ENCODE data around the gene BCL2L13.

The BCL2L13 gene

GRCh38 chr22:17638432-17639246 lies at the start of gene BCL2L13:
TSS of gene BCL2L13 (plus strand) at chr22:17638757. CDS start at chr22:17655712, 16,955 bp downstream.
- DNase-seq: peak; percentile 46 to 95 (median 83)

GRCh38 chr22:17589810-17590375 lies 48.7 kb upstream of the BCL2L13 start:
- DNase-seq: no peak

GRCh38 chr22:17590586-17590985 lies 48.0 kb upstream of the BCL2L13 start:
- DNase-seq: no peak

- DNase-seq: no peak
Measured at GRCh38 chr22:17592201-17592600, 46.4 kb upstream of the BCL2L13 start.

- no peak for DNase-seq
Measured at GRCh38 chr22:17596226-17596625, 42.3 kb upstream of the BCL2L13 start.

GRCh38 chr22:17597217-17597616 lies 41.3 kb upstream of the BCL2L13 start:
- no peak for DNase-seq

- no peak for DNase-seq
Measured at GRCh38 chr22:17598318-17598717, 40.2 kb upstream of the BCL2L13 start.

- DNase-seq: no peak
Measured at GRCh38 chr22:17601031-17601430, 37.5 kb upstream of the BCL2L13 start.

GRCh38 chr22:17603668-17604067 lies 34.9 kb upstream of the BCL2L13 start:
- no peak for DNase-seq

- no peak for DNase-seq
Measured at GRCh38 chr22:17606496-17606895, 32.1 kb upstream of the BCL2L13 start.

GRCh38 chr22:17607891-17608521 lies 30.6 kb upstream of the BCL2L13 start:
- DNase-seq: no peak

GRCh38 chr22:17612057-17612456 lies 26.5 kb upstream of the BCL2L13 start:
- no peak for DNase-seq

GRCh38 chr22:17613280-17613679 lies 25.3 kb upstream of the BCL2L13 start:
- no peak for DNase-seq

GRCh38 chr22:17627961-17628405 lies 10.6 kb upstream of the BCL2L13 start:
- peak in 1 of 58 donors; percentile 30 for DNase-seq

GRCh38 chr22:17628406-17629172 lies 10.0 kb upstream of the BCL2L13 start, which contains the start of gene ATP6V1E1:
TSS of gene ATP6V1E1 (minus strand) at chr22:17628749. CDS start at chr22:17628635, 114 bp downstream.
- peak; percentile 37 to 98 (median 94) for DNase-seq

GRCh38 chr22:17629173-17629489 lies 9.4 kb upstream of the BCL2L13 start:
- DNase-seq: no peak

- no peak for DNase-seq
Measured at GRCh38 chr22:17629641-17630040, 8.9 kb upstream of the BCL2L13 start.

- DNase-seq: no peak
Measured at GRCh38 chr22:17631076-17631565, 7.4 kb upstream of the BCL2L13 start.

GRCh38 chr22:17633217-17633997 lies 5.2 kb upstream of the BCL2L13 start:
- DNase-seq: no peak

- DNase-seq: no peak
Measured at GRCh38 chr22:17633998-17634323, 4.6 kb upstream of the BCL2L13 start.

GRCh38 chr22:17634696-17635095 lies 3.9 kb upstream of the BCL2L13 start:
- DNase-seq: no peak

Measured in anterior cingulate cortex (tissue), 58 donors.